GM12801 (cell line): Measurements from ENCODE around the gene STIM2.

Experiments
- CTCF ChIP-seq: IDR thresholded peaks from one replicate; pipeline ENCODE4 v1.5.1; 2011; ENCODE audit warnings: control low read depth; ENCODE audit not compliant: insufficient read length; ENCODE audit errors: extremely low read depth

The STIM2 gene

DNA sequence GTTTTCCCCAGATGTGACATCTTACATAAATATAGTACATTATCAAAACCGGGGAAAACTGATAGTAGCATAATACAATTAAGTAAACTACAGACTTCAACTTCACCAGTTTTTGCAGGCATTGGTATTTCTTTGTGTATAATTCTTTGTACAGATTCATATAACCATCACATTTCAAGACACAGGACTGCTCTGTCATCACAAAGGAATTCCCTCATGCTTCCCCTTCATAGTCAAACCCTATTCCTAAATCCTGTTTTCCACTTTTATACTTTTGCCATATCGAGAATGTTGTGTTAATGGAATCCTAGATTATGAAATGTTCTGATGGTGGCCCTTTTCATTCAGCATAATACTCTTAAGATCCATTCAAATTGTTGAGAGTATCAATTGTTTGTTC is 36.0 kb downstream of the STIM2 start:
- no peak for TF ChIP-seq CTCF

DNA sequence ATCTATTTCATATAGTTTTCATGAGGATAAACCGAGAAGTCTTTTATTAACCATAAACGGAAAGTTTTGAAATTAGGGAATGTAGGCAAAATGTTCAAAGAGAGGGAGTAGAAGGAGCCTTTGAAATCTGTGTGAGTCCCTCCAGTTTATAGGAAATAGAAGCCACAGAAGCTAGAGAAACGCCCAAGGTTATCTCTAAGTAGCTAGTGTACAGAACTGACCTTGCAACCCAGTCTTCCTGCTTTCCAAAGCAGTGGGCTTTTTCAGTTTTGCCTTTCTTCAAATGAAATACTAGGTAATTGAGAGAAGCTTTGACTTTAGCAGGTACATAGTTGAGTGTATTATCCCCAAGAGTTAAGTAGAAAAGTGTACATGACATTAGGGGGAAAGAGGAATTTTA is 39.4 kb downstream of the STIM2 start:
- TF ChIP-seq CTCF, result no peak

- no peak for TF ChIP-seq CTCF
Observed at GRCh38 chr4:26900765-26901164, 40.1 kb downstream of the STIM2 start.

GRCh38 chr4:26905172-26905571 is 44.5 kb downstream of the STIM2 start:
- TF ChIP-seq CTCF, result no peak

- TF ChIP-seq CTCF, result no peak
Observed at GRCh38 chr4:26907731-26908599, 47.3 kb downstream of the STIM2 start.

GRCh38 chr4:26909369-26909768 is 48.7 kb downstream of the STIM2 start:
- TF ChIP-seq CTCF, result no peak

- TF ChIP-seq CTCF, result no peak
Observed at GRCh38 chr4:26911254-26911653, 50.6 kb downstream of the STIM2 start.
